Skin epidermis (tissue), 12 donors: ENCODE measurements around the gene HLTF.

Experiments
- H3K27ac ChIP-seq, 21 experiments: fragments of 200-600 bp; sonication (generic) in 11 of 21; one replicate each; pipeline ENCODE4 v1.5.0; 2020; ENCODE audit warnings: mild to moderate bottlenecking in 3 of 21, inconsistent platforms in 2 of 21, moderate library complexity in 2 of 21
- H3K4me3 ChIP-seq, 7 experiments: fragments of 200-600 bp; sonication (generic) in 2 of 7; one replicate each; pipeline ENCODE4 v1.5.0; 2020; ENCODE audit warnings: inconsistent platforms in 2 of 7, mild to moderate bottlenecking in 2 of 7, moderate library complexity in 1 of 7

The HLTF gene

GRCh38 chr3:149020839-149021252 is 65.5 kb downstream of the HLTF start:
- Histone ChIP-seq H3K27ac (no peak overlapping the region), H3K4me3 (no peak overlapping the region)

DNA sequence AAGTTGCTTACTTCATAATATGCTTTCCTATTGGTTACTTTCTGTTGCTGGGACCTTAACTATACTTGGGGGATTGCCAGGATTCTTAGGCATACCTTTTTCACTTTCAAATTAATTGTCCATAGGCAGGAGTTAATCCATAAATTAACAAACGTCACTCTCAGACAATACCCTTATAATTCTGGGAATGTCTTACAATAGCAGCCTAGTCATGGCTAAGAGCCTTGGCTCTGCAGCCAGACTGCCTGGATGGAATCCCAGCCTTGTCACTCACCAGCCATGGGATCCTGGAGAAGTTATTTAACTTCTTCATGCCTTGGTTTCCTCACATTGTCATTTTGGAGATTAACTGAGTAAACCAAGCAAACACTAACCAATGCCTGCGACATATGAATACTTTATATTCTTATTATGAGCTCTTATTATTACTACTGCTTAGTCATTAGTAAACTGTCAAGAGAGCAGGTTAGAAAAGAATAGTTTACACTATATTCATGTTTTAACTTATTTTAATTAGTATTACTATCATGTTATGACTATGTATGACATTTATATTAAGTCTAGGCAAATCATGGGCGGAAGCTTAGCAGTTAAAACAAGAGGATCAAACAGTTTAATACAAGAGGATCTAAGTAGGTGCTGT is 66.0 kb downstream of the HLTF start:
- no peak overlapping the region for H3K4me3 ChIP-seq
- H3K27ac ChIP-seq = no peak overlapping the region

- no peak overlapping the region for H3K4me3 ChIP-seq
- H3K27ac ChIP-seq = peak overlapping the region in 1 of 21 experiments; percentile 7
These were observed 66.8 kb downstream of the HLTF start for GRCh38 chr3:149019580-149019979.

DNA sequence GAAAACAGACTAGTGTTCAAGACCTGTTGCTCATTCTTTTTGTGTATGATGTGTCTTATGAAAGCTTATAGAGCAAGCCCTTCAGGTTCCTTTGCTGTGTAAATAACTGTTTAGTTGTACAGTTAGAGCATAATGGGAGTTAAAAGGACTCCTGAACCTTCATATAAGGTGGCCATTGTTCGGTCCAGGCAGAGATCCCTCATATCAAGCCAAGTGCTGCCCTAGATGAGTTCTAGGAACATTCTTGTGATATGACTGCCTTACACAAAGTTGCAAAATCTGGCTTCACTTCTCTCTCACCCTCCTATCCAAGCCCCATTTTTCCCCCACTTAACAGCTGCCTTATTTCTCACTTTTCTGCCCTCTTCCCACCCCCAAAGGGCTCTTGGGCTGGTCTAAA is 68.1 kb downstream of the HLTF start:
- no peak overlapping the region for H3K4me3 ChIP-seq
- H3K27ac ChIP-seq = no peak overlapping the region

DNA sequence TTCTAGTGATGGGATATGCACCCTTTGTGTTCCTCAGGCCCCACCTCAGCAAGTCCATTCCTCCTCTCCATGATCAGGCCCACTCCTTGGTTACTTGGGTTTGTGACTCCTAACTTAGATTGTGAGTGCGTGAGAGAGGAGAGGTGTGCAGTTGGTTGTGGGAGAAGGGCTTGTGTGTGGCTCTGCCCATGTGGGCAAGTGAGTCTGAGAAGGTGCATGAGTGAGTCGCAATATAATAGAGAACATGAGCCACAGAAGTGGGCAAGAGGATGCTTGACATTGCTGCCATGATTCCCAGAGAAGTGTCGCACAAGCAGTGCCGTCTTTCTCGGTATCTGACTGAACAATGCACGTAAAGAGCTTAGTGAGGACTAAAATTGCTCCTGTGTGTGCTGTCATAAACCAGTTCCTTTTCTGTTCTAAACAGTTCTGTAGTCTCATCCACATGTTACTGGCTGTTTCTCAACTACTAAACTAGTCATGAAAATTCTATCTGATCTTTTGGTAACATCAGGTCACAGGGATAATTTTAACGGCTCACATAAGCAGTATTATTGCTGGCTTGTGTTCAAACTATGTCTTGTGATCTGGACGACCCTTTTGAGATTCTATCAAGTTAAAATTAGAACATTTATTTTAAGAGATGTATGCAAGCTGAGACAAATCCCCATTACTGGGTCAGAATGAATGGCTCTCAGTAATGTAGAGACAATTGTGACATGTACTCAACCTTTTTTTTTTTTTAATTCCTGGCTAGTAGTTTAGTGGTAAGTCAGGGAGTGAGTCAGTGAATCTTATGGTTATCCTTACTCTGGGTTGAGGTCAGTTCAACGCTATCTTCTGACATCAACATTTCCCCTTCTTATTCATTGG is 69.4 kb downstream of the HLTF start:
- Histone ChIP-seq H3K27ac (peak overlapping the region in 2 of 21 experiments; percentile 12 to 47), H3K4me3 (no peak overlapping the region)

DNA sequence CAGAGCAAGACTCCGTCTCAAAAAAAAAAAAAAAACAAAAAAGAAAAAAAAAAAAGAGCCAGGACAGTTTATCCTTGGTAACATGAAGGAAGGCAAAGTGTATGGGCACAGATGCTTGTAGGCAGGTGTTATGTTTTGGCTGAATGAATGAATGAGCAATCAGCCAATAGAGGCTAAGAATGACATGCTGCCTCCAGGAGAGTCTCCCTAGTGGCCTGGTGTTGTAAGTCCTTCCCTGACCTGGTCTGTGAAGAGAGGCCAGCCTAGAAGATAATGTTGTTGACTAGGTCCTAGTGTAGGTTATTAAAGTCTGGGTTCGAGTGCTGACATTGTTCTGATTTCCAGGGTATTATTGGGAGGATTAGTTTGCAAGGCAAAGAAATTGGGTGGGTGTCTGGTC is 70.1 kb downstream of the HLTF start:
- no peak overlapping the region for H3K4me3 ChIP-seq
- H3K27ac ChIP-seq = peak overlapping the region in 3 of 21 experiments; percentile 12 to 47 (median 30)

DNA sequence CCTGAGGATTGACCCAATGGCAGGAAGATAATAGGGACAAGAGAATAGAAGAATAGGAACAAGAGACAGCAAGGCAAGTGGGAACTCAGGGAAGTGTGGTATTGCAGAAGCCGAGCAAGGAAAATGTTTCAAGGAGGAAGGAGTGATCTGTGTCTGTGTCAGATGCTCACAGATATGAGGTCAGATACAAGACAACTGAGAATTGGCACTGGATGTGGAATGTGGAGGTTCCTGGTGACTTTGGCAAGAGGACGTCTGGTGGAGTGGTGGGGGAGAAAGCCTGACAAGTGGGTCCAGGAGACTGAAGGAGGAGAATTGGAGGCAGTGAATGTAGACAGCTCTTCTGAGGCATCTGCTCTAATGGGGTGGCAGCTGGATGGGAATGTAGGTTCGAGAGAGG is 70.9 kb downstream of the HLTF start:
- no peak overlapping the region for H3K4me3 ChIP-seq
- no peak overlapping the region for H3K27ac ChIP-seq

DNA sequence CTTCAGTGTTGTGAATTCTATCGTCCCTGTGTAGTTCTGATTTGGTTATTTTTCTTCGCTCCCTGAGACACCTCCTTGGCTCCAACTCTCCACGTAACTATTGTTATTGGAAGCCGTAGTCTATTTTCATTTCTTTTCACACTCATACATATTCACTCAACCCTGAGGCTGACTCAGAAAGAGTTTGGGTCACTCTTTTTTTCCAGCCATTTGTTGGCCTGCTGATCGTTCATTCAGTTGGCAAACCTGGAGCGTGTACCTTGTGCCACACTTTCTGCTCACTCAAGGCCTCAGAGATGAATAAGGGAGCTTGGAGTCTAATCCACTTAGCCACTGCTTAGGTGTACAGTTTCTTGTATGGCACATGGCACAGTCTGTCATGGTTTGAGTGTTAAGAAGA is 72.6 kb downstream of the HLTF start:
- H3K27ac ChIP-seq = no peak overlapping the region
- no peak overlapping the region for H3K4me3 ChIP-seq

- H3K27ac ChIP-seq = peak overlapping the region in 1 of 21 experiments; percentile 72
These were observed 74.7 kb downstream of the HLTF start for GRCh38 chr3:149011676-149012075.

GRCh38 chr3:149010966-149011365 is 75.4 kb downstream of the HLTF start:
- Histone ChIP-seq H3K27ac (peak overlapping the region in 3 of 21 experiments; percentile 7 to 72 (median 44)), H3K4me3 (no peak overlapping the region)

More at GRCh38 chr3:149011676-149012075, 74.7 kb downstream of the HLTF start:
- no peak overlapping the region for H3K4me3 ChIP-seq

DNA sequence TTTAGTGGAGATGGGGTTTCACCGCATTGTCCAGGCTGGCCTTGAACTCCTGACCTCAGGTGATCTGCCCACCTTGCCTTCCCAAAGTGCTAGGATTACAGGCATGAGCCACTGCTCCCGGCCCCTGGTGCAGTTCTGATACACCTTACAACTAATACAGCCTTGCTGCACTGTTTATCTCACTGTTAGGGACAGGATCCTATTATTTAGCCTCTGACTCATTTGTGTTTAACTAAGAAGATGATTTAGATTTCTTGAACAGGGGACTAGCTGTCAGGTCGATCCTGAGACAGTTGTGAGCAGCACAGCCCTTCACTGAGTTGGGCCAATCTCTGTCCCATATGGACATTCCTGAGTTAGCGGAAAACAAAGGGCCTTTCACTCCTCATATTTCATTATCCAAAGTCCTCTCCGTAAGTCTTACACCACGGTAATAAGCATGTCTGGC is 75.8 kb downstream of the HLTF start:
- H3K4me3 ChIP-seq = no peak overlapping the region
- peak overlapping the region in 5 of 21 experiments; percentile 7 to 72 (median 24) for H3K27ac ChIP-seq

DNA sequence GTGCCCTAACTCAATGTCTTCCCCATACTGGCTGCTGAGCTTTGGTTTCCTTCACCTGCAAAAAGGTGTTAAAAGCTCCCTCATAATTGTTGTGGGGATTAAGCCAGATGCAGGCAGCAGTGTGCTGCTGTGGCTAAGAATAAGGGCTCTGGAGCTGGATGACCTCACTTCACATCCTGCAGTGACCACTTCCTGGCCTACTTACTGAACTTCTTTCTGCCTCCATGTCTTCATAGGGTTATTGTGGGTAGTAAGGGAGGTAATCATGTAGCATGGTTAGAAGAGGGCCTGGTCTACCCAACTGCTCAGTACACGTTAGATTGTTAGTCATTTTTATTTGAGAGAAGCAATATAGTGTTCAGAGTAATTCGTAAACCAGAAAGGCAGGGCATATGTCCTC is 76.6 kb downstream of the HLTF start:
- Histone ChIP-seq H3K4me3 (no peak overlapping the region), H3K27ac (peak overlapping the region in 4 of 21 experiments; percentile 15 to 72 (median 37))

- H3K4me3 ChIP-seq = no peak overlapping the region
- peak overlapping the region in 1 of 21 experiments; percentile 24 for H3K27ac ChIP-seq
These were observed 78.6 kb downstream of the HLTF start for GRCh38 chr3:149007567-149008257.

GRCh38 chr3:149005416-149005815 is 80.9 kb downstream of the HLTF start:
- no peak overlapping the region for H3K4me3 ChIP-seq
- H3K27ac ChIP-seq = no peak overlapping the region

DNA sequence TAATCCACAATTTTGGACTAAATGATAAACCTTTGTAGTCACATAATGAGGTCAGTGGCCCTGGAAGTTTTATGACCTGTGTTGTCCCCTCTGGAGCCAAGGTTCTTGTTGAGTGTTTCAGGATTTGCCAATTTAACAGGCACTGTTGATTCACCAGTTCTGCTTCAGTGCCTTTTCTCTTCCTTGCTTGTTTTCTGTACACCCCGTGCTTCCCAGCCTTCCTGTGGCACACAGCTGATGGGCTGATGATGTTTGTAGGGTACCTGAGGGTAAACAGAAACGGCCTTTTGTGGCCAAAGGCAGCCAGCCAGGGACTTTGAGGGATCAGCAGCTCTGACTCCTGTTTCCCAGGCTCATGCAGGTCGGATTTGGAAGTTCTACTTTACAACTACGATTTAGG is 81.7 kb downstream of the HLTF start:
- Histone ChIP-seq H3K4me3 (no peak overlapping the region), H3K27ac (no peak overlapping the region)

DNA sequence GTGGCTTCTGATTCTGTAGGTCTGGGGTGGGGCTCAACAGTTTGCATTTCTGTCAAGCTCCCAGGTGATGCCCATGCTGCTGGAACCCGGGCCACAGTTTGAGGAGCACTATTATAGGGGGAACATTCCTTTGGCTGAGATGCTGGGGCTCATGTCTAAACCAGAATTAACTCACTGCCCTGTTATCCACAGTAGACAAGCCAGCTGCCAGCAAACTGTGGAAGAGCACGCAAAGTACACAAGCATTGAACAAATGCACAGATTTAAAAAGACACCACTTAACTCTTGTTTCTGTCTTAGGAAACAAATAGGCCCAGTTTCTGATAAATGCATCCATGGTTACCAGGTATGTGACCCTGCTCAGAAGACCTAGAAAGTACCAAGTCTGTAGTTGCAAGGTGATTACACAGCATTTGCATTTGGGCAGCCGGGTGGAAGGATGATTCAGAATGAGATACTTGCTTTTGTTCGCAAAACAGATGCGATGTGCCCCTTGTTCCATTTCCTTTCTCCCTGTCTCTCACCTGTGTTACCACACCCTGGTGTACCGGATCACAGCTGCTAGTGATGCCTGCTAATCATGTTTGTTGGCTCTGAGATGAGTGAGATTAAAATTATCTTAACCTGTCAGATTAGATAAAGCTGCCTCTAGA is 82.6 kb downstream of the HLTF start:
- Histone ChIP-seq H3K27ac (no peak overlapping the region), H3K4me3 (no peak overlapping the region)

DNA sequence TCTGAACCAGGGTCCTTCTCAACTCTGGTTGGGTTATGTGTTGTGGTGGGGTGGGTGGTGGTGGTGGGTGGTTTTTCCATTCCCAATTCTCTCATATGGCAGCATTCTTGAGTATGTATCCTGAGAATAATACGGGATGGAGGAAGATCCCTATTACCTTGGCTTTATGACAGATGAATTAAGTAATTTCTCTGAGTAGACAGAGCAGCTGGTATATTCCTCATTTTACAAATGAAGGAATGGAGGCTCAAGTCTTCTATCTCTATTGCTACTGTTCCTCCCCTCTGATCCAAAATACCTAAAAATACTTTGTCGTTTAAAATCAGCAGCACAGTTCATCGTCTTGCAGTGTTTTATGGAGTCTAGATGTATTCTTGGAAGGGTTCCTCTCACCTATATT is 84.6 kb downstream of the HLTF start:
- no peak overlapping the region for H3K27ac ChIP-seq
- H3K4me3 ChIP-seq = no peak overlapping the region

- H3K4me3 ChIP-seq = no peak overlapping the region
- no peak overlapping the region for H3K27ac ChIP-seq
These were observed 86.1 kb downstream of the HLTF start for GRCh38 chr3:149000206-149000745.

DNA sequence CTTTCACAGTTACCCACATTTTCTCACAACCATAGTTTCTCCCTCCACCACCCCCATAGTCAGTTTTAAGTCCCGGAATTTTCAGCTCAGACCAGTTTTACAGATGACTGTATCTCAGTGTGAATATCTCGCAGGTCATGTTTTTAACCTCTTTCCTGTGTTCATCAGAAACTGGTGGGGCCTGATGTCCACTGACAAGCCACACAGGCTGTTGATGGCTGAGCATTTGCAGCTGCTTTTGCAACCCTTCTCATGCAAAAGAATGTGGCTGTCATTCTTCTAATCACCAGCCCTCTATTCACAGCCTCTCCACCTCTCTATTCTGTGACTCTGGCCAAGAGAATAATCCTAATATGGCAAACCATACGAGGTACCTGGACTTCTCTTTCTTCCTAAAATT is 86.5 kb downstream of the HLTF start:
- peak overlapping the region in 2 of 21 experiments; percentile 11 to 46 for H3K27ac ChIP-seq
- H3K4me3 ChIP-seq = no peak overlapping the region
